ENCODE data around the gene CAP2. TPM values are rescaled to one million over a fixed set of nuclear protein-coding genes. Genes with fewer than 3 reads are reported as not detected.

CAP2 gene
- total and polyA plus RNA-seq, 2 experiments from 2014 or later = 6.7 to 9.1 TPM

GRCh38 chr6:17588011-17588410 lies 194.6 kb downstream of the CAP2 start:
- H3K27ac Mint-ChIP-seq = no peak overlapping the region
- H3K4me1 ChIP-seq (ENCODE audit: insufficient read depth) = no peaks in the 10 kb centered on the region
- H3K4me3 Mint-ChIP-seq = no peak overlapping the region
- no peak for TF ChIP-seq ZNF462 (CRISPR knock-in tag; IDR thresholded peaks at IDR 0.05)
- no peak for TF ChIP-seq ZNF331 (CRISPR knock-in tag; IDR thresholded peaks at IDR 0.05; ENCODE audit: low read depth)
- H3K36me3 Mint-ChIP-seq (ENCODE audit: low read depth) = no peaks in the 10 kb centered on the region
- H3K9me3 Mint-ChIP-seq = no peaks in the 10 kb centered on the region
- H4K20me1 ChIP-seq (replicated peaks; ENCODE audit: insufficient read depth) = no peaks in the 10 kb centered on the region
- no peaks in the 10 kb centered on the region for H3F3A ChIP-seq (replicated peaks; ENCODE audit: low read depth)
- no peak overlapping the region for H3K27ac ChIP-seq (ENCODE audit: low read depth)
- no peak overlapping the region for H3K4me2 ChIP-seq
- no peaks in the 10 kb centered on the region for H3K36me3 ChIP-seq (ENCODE audit: insufficient read depth)
- H3K79me2 ChIP-seq (replicated peaks; ENCODE audit: insufficient read depth) = no peaks in the 10 kb centered on the region
- DNase-seq (ENCODE audit: low spot score) = no peak
- no peak overlapping the region for H3K4me3 ChIP-seq
- H2AFZ ChIP-seq = no peak overlapping the region
- no peak for ATAC-seq
- no peaks in the 10 kb centered on the region for H3K4me1 Mint-ChIP-seq
- H3K27me3 Mint-ChIP-seq (ENCODE audit: insufficient read depth, low read depth, poor library complexity) = no peaks in the 10 kb centered on the region
- no peaks in the 10 kb centered on the region for H3K9me2 ChIP-seq (ENCODE audit: insufficient read depth)
- no peaks in the 10 kb centered on the region for H3K27me3 ChIP-seq (ENCODE audit: insufficient read depth)

GRCh38 chr6:17589406-17590096 lies 196.2 kb downstream of the CAP2 start:
- H3K4me3 ChIP-seq = no peak overlapping the region
- H3K79me2 ChIP-seq (replicated peaks; ENCODE audit: insufficient read depth) = no peaks in the 10 kb centered on the region
- H3K9me2 ChIP-seq (ENCODE audit: insufficient read depth) = no peaks in the 10 kb centered on the region
- no peaks in the 10 kb centered on the region for H3K27me3 Mint-ChIP-seq (ENCODE audit: insufficient read depth, low read depth, poor library complexity)
- ATAC-seq (peak; percentile 65), DNase-seq (ENCODE audit: low spot score) (peak; percentile 50)
- no peak overlapping the region for H2AFZ ChIP-seq
- H3K4me2 ChIP-seq = no peak overlapping the region
- no peak overlapping the region for H3K4me3 Mint-ChIP-seq
- no peaks in the 10 kb centered on the region for H3K36me3 Mint-ChIP-seq (ENCODE audit: low read depth)
- H3K27ac ChIP-seq (ENCODE audit: low read depth) = no peak overlapping the region
- H3K9me3 Mint-ChIP-seq = no peaks in the 10 kb centered on the region; the same call in 2 of the 3 replicates
- no peaks in the 10 kb centered on the region for H4K20me1 ChIP-seq (replicated peaks; ENCODE audit: insufficient read depth)
- H3K36me3 ChIP-seq (ENCODE audit: insufficient read depth) = no peaks in the 10 kb centered on the region
- H3K27ac Mint-ChIP-seq = no peak overlapping the region
- H3K4me1 Mint-ChIP-seq = no peaks in the 10 kb centered on the region
- no peaks in the 10 kb centered on the region for H3F3A ChIP-seq (replicated peaks; ENCODE audit: low read depth)
- no peaks in the 10 kb centered on the region for H3K4me1 ChIP-seq (ENCODE audit: insufficient read depth)
- H3K27me3 ChIP-seq (ENCODE audit: insufficient read depth) = no peaks in the 10 kb centered on the region
- TF ChIP-seq CTCF (conservative IDR thresholded peaks at IDR 0.05; ENCODE audit: low read depth in 2 of 2) (no peak), POLR2AphosphoS5 (IDR thresholded peaks at IDR 0.05; ENCODE audit: low read depth) (no peak), JUNB (IDR thresholded peaks at IDR 0.05; ENCODE audit: unreplicated experiment) (no peak), ZNF114 (CRISPR knock-in tag; IDR thresholded peaks at IDR 0.05) (no peak), CREB1 (CRISPR knock-in tag; IDR thresholded peaks at IDR 0.05; ENCODE audit: low read depth) (no peak)

Data from GM23338 (cell line).